ENCODE data around the gene APOBEC3F.
"Not testable (repeated sequence)": the region's sequence is repeated elsewhere in the genome, so short reads cannot be mapped to it uniquely, and the experiment has no call there.

The APOBEC3F gene

DNA sequence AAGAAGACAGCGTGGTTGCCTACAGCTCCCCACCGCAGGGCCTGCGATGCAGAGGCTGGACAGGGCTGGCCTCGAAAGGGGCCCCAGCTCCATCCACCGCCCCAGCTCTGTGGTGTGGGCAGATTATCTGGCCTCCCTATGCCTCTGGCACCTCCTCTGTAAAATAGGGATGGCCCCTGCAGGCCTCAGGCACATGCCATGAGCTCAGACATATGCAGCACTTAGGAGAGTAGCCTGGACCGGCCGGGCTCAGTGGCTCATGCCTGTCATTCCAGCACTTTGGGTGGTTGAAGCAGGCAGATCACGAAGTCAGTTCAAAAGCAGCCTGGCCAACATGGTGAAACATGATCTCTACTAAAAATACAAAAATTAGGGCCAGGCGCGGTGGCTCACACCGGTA is 12.4 kb upstream of the APOBEC3F start:
- no peak for DNase-seq

DNA sequence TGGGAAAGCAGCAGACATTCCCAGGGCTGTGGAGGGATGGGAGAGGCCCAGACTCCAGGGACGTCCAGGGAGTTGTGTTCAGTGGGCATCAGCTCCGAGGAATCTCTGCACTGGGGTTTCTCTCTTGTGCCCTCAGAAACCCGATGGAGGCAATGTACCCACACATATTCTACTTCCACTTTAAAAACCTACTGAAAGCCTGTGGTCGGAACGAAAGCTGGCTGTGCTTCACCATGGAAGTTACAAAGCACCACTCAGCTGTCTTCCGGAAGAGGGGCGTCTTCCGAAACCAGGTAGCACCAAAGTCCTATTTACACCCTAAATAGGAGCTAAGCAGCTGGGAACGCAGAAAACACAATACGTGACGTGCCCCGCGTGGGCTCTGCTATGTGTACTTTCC is 11.4 kb upstream of the APOBEC3F start:
- DNase-seq: no peak

DNA sequence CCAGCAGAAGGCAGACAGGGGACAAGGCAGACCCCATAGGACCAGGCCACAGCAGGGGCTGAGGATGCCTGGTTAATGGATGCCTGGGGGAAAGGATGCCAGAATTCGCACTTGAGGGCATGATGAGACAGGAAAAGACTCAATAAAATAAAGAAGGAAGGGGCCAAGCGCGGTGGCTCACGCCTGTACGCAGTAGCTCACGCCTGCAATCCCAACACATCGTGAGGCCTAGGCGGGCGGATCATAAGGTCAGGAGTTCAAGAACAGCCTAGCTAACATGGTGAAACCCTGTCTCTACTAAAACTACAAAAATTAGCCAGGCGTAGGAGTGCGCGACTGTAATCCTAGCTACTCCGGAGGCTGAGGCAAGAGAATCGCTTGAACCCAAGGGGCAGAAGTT is 10.0 kb upstream of the APOBEC3F start:
- no peak for DNase-seq

DNA sequence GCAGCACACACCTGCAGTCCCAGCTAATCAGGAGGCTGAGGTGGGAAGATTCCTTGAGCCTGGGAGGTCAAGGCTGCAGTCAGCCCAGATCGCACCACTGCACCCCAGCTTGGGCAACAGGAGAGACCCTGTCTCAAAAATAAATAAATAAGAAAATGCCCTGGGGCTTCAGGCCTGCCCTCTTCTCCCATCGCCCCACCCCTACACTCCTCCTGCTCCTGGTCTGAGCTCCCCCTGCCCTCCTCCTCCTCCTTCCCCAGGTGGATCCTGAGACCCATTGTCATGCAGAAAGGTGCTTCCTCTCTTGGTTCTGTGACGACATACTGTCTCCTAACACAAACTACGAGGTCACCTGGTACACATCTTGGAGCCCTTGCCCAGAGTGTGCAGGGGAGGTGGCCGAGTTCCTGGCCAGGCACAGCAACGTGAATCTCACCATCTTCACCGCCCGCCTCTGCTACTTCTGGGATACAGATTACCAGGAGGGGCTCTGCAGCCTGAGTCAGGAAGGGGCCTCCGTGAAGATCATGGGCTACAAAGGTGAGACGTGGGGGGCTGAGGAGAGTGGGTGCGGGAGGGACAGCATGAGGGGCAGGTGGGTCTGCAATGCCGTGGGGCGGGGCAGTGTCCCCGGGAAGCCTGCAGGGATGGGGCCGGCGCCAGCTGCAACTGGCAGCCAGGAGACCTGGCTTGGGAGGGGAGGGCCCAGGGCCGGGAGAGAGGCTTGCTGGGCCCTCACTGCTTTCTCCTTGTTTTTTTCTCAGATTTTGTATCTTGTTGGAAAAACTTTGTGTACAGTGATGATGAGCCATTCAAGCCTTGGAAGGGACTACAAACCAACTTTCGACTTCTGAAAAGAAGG is 9.0 kb upstream of the APOBEC3F start:
- DNase-seq: not testable (repeated sequence)

DNA sequence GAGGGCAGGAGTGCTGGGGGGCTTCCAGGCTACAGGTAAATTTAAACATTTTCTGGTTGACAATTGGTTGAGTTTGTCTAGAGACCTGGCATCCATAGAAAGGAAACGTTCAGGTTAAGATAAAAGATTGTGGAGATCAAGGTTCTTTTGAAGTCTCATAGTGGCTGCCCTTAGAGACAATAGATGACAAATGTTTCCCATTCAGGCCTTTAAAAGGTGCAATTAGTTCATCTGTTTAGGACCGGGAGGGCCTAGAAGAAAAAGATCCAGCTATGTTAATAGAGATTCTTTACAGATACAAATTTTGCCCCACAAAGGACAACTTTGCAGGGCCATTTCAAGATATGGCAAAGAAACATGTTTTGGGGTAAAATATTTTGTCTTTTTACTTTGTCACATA is 3.6 kb upstream of the APOBEC3F start:
- DNase-seq: not testable (repeated sequence)

DNA sequence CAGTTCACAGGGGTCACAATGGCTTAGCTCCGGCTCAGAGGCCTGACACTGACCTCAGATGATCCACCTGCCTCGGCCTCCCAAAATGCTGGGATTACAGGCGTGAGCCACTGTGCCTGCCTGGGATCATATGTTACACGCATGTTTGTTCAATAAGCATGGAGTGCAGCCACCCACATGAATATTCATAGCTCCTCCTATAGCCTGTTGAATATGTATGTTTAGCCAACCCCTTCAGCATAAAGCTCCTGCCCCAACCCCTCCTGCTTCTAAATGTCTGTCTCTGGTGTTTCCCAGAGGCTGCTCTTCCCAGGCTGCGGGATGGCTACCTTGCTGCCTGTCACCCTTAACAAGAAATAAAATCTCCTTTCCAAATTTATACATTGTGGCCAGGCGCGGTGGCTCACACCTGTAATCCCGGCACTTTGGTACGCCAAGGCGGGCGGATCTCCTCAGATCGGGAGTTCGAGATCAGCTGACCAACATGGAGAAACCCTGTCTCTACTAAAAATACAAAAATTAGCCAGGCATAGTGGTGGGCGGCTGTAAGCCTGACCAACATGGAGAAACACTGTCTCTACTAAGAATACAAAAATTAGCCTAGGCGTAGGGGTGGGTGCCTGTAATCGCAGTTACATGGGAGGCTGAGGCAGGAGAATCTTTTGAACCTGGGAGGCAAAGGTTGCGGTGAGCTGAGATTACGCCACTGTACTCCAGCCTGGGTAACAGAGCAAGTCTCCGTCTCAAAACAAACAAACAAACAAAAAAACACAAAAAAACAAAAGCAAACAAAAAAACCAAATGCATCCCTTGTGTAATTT is 1.1 kb upstream of the APOBEC3F start:
- DNase-seq: no peak

DNA sequence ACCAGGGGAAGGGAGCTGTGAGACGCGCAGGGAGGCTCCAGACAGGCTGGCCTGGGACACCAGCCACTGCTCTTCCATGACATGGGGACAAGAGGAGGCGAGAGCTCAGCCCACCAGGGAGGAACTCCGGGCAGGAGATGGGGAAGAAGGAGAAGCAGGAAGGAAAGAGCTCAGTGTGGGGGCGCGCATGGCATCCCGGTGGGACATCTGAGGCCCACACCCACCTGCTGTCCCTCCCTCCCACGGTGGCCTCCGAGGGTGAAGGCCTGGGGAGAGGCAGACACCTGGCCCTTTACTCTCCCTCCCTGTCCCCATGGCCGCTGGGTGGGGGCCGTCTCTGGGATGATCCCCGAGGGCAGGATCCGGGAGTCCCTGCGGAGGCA is 518 bp upstream of the APOBEC3F start:
- DNase-seq: not testable (repeated sequence)

DNA sequence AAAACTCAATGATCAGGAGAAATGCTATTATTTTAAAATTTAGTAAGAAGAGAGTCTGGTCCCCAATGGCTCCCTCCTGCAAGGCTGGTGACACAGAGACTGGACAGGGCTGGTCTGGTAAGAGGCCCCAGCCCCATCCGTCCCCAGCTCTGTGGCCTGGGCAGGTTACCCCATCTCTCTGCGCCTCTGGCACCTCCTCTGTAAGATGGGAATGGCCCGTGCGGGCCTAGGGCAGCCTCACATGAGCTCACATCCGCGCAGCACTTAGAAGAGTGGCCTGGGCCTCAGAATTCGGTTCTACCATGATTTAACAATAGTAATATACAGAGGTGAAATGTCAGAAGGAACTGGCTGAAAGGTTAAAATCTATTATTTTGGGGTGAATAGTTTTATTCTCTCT is 1.2 kb downstream of the APOBEC3F start:
- DNase-seq: no peak

DNA sequence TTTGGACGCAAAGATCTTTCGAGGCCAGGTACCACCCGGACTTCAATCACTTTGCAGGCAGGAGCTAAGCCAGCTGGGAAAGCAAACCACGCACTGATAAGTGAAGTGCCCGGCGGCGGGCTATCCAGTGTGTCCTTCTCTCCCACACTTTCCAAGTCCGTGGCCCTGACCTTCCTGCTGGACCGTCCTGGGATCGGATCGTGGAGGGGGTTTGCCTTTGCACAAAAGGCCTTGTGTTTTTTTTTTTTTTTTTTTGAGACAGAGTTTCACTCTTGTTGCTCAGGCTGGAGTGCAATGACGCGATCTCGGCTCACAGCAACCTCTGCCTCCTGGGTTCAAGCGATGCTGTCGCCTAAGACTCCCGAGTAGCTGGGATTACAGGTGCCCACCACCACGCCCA is 2.4 kb downstream of the APOBEC3F start:
- not testable (repeated sequence) for DNase-seq

DNA sequence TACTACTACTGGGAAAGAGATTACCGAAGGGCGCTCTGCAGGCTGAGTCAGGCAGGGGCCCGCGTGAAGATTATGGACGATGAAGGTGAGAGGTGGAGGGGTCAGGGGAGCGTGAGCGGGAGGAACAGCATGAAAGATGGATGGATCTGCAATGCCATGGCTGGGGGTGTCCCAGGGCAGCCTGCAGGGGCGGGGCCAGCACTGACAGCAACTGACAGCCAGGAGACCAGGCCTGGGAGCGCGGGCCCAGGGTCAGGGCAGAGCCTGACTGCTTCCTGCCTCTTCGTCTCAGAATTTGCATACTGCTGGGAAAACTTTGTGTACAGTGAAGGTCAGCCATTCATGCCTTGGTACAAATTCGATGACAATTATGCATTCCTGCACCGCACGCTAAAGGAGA is 4.5 kb downstream of the APOBEC3F start:
- DNase-seq: not testable (repeated sequence)

DNA sequence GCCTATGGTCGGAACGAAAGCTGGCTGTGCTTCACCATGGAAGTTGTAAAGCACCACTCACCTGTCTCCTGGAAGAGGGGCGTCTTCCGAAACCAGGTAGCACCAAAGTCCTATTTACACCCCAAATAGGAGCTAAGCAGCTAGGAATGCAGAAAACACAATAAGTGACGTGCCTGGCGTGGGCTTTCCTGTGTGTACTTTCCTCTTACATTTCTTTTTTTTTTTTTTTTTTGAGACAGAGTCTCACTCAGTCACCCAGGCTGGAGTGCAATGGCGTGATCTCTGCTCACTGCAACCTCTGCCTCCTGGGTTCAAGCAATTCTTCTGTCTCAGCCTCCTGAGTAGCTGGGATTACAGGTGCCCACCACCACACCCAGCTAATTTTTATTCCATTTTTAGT is 8.8 kb downstream of the APOBEC3F start:
- DNase-seq: not testable (repeated sequence)

DNA sequence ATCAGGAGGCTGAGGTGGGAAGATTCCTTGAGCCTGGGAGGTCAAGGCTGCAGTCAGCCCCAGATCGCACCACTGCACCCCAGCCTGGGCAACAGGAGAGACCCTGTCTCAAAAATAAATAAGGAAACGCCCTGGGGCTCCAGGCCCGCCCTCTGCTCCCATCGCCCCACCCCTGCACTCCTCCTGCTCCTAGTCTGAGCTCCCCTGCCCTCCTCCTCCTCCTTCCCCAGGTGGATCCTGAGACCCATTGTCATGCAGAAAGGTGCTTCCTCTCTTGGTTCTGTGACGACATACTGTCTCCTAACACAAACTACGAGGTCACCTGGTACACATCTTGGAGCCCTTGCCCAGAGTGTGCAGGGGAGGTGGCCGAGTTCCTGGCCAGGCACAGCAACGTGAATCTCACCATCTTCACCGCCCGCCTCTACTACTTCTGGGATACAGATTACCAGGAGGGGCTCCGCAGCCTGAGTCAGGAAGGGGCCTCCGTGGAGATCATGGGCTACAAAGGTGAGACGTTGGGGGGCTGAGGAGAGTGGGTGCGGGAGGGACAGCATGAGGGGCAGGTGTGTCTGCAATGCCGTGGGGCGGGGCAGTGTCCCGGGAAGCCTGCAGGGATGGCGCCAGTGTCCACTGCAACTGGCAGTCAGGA is 11.3 kb downstream of the APOBEC3F start:
- DNase-seq: not testable (repeated sequence)

DNA sequence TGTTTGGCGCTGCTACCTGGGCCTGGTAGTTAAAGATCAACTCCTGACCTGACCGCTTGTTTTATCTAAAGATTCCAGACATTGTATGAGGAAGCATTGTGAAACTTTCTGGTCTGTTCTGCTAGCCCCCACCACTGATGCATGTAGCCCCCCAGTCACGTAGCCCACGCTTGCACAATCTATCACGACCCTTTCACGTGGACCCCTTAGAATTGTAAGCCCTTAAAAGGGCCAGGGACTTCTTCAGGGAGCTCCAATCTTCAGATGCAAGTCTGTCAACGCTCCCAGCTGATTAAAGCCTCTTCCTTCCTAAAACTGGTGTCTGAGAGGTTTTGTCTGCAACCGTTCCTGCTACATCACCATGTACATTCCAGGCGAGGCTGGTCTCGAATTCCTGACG is 15.0 kb downstream of the APOBEC3F start:
- DNase-seq: no peak

DNA sequence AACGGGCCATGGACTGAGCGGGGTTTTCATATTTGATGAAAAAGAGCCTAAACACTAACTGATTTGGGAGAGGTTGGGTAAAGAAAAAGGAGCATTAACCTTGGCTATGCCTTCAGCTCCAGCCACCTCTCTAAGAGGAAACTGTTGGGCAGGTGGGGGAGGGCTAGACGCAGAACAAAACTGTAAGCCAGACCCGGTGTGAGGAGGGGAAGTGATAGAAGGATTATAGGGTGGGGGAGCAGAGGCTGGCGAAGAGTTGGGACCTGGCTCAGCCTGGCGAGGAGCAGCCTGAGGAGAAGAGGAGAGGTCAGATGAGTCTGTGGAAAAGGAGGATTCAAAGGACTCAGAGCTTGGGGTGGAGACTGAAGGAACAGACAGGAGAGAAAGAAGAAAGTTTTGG is 20.6 kb downstream of the APOBEC3F start:
- not testable (repeated sequence) for DNase-seq

DNA sequence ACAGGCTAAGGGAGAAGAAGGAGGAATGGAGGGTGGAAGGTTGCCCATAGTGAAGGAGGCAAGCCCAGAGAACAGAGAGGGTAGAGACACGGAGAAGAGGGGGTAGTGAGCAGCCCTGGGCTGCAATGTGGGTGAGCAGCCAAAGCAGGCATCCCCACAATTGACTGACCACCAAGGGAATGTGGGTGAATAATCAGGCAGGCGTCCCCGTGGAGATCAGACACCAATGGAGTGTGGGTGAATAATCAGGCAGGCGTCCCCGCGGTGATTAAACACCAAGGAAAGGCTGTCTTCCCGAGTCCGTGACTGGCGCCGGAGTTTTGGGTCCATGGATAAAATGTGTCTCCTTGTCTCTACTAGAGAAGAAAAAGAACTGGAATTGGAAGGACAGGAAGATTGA is 21.3 kb downstream of the APOBEC3F start:
- DNase-seq: not testable (repeated sequence)

DNA sequence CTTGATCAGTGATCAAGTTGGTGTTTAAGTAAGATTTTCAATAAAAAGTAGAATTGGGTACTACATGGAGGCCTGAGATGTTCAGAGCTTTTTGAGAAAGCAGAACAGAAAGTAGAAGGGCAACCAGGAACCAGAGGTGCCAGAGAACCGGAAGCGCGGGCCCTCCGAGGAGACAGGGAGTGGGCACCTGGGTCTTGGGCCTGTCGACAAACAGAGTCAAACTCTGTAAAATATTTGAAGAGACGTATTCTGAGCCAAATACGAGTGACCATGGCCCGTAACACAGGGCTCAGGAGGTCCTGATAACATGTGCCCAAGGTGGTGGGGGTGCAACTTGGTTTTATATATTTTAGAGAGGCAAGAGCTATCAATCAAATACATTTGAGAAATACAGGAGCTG is 23.2 kb downstream of the APOBEC3F start:
- DNase-seq: not testable (repeated sequence)

DNA sequence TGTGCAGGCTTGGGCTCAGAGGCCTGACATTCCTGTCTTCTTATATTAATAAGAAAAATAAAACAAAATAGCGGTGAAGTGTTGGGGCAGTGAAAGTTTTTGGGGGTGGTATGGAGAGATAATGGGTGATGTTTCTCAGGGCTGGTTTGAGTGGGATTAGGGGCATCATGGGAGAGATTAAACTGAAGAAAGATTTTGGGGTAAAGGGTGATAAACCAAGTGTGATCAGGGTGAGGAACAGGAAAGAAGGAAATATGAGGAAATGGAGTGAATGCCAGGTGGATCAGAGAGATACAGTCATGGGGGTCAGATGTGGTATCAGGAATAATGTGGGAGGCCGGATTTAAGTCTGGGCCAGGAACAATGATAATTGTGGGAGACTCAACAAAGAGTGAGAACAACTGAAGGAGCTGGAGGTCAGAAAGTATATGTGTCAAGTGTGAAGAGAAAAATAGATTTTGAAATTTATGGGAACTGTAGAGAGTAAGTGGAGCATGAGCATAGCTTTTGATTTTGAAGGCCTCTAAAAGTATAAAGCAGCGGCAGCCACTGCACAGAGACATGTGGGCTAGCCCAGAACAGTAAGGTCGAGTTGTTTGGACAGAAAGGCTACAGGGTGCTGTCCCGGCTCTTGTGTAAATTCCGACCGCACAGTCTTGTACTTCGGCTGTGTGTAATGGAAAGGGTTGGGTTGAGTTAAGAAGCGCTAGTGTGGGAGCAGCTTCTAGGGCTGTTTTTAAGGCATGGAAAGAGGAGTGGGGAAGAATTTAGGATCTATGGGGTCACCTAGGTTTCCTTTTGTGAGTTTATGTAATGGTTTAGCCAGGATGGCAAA is 26.0 kb downstream of the APOBEC3F start:
- DNase-seq: not testable (repeated sequence)

DNA sequence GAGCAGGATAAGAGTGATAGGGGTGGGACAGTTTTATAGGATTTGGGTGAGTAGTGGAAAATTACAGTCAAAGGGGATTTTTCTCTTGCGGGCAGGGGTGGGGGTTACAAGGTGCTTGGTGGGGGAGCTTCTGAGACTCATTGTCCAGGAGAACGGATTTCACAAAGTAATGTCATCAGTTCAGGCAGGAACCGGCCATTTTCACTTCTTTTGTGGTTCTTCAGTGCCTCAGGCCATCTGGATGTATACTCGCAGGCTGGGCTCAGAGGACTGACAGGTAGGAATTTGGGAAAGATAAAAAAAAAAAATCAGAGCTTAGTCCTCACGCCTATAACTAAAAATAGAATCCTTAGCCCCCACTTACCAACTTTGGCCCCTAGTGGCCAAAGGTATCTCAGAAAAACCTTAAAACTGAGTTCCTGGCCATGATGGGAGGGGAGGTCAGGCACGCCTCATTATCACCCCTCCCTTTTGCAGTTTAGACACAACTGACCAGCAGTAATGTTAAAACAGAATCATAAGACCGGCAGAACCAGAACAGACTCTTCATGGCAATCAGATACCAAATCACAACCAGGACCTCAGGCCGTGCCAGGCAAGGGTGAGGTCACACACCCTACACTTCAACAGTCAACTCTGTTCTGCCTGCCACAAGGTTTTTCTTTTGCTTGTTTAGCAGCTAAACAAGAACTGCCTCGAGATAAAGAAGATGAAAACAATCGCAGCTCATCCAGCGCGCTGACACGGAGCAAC is 27.5 kb downstream of the APOBEC3F start:
- DNase-seq: no peak

DNA sequence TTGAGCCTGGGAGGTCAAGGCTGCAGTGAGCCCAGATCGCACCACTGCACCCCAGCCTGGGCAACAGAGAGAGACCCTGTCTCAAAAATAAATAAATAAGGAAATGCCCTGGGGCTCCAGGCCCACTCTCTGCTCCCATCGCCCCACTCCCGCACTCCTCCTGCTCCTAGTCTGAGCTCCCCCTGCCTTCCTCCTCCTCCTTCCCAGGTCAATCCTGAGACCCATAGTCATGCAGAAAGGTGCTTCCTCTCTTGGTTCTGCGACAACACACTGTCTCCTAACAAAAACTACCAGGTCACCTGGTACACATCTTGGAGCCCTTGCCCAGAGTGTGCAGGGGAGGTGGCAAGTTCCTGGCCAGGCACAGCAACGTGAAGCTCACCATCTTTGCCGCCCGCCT is 29.5 kb downstream of the APOBEC3F start:
- DNase-seq: no peak

DNA sequence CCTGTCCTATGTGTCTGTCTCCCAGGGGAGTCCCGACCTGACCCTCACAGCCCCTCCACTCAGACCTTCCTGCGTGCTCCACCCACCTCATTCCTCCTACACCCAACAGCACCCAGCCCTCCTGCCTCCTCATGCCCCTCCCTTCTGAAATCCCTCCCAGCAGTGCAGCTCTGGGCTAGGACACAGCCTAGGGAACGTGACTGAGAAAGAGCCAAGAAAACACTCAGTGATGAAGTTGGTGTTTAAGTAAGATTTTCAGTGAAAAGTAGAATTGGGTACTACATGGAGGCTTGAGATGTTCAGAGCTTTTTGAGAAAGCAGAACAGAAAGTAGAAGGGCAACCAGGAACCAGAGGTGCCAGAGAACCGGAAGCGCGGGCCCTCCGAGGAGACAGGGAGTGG is 31.9 kb downstream of the APOBEC3F start:
- not testable (repeated sequence) for DNase-seq

DNA sequence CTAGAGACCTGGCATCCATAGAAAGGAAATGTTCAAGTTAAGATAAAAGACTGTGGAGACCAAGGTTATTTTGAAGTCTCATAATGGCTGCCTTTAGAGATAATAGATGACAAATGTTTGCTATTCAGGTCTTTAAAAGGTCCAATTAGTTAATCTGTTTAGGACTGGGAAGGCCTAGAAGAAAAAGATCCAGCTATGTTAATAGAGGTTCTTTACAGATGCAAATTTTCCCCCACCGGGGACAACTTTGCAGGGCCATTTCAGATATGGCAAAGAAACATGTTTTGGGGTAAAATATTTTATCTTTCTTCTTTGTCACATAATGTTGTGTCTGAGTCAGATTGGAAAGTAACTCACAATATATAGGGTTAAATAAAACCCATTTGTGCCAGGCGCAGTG is 33.3 kb downstream of the APOBEC3F start:
- no peak for DNase-seq
